Activated CD8-positive, alpha-beta T cell treated with anti-CD3 and anti-CD28 coated beads, Interleukin-2, amount 10 ng/mL, durations not matched to agents 7 days and 5 days (primary cell): ENCODE data around the gene MRPL2. TPM values are rescaled to one million over a fixed set of nuclear protein-coding genes. Genes with fewer than 3 reads are reported as not detected.

Experiments used
- ATAC-seq: fragments of 150-1000 bp; cut with Tn5 transposase; one replicate; pipeline ENCODE4 v1.10.0; 2021; ENCODE audit warnings: moderate library complexity
- CTCF ChIA-PET: fragments of 350-600 bp; sonication (Branson Sonifier 250); formaldehyde crosslinking; loops from one replicate; lab custom pipeline; 2021; ENCODE audit warnings: antibody characterized with exemption; lab: Charles Lee
- POLR2A ChIA-PET: fragments of 350-600 bp; sonication (Branson Sonifier 250); formaldehyde crosslinking; loops from one replicate; lab custom pipeline; 2021; ENCODE audit warnings: antibody characterized with exemption; lab: Charles Lee
- DNase-seq: peaks from one replicate; pipeline ENCODE4 v3.0.0-alpha.2; 2020
- H3K27ac Mint-ChIP-seq: one replicate; pipeline ENCODE4 v1.8.0; 2021; ENCODE audit warnings: mild to moderate bottlenecking, mixed read lengths
- H3K27me3 Mint-ChIP-seq: one replicate; pipeline ENCODE4 v1.8.0; 2021; ENCODE audit warnings: low read depth, mixed read lengths
- H3K36me3 Mint-ChIP-seq: one replicate; pipeline ENCODE4 v1.8.0; 2021; ENCODE audit warnings: low read depth, mixed read lengths
- H3K4me1 Mint-ChIP-seq: one replicate; pipeline ENCODE4 v1.8.0; 2021; ENCODE audit warnings: low read depth, mixed read lengths
- H3K4me3 Mint-ChIP-seq: one replicate; pipeline ENCODE4 v1.8.0; 2021; ENCODE audit warnings: mild to moderate bottlenecking, mixed read lengths
- H3K9me3 Mint-ChIP-seq: one replicate; pipeline ENCODE4 v1.8.0; 2022; ENCODE audit warnings: mixed read lengths; ENCODE audit not compliant: insufficient read depth
- total RNA-seq, 2 experiments: library from RNA; stranded (reverse); gene quantifications; one replicate each; pipeline ENCODE4 v1.2.3, GENCODE V29; 2021

Gene MRPL2
- total RNA-seq, 2 experiments from 2014 or later = 57.5 to 58.7 TPM

- ChIA-PET CTCF (interaction anchor here (1.1 kb wide), 1 partner anchor 9 kb away, joined by 3 read pairs; no protein-coding TSS in a partner anchor), POLR2A (interaction anchor here (0.9 to 2.2 kb wide), 3 partner anchors 37 to 82 kb away, joined by 3 to 11 read pairs (median 4); partner anchors contain the start of genes KLC4, MRPL2 and PEX6)
- DNase-seq (no peak), ATAC-seq (no peak)
- peak overlapping the region; percentile 35 for H3K27ac Mint-ChIP-seq
- peaks cover 52% of the 10 kb centered on the region for H3K4me1 Mint-ChIP-seq
- H3K9me3 Mint-ChIP-seq = no peaks in the 10 kb centered on the region
- H3K4me3 Mint-ChIP-seq = peak overlapping the region; percentile 40
- no peaks in the 10 kb centered on the region for H3K27me3 Mint-ChIP-seq
- peaks cover 49% of the 10 kb centered on the region for H3K36me3 Mint-ChIP-seq
Observed at GRCh38 chr6:43016176-43016942, 42.9 kb downstream of the MRPL2 start.

DNA sequence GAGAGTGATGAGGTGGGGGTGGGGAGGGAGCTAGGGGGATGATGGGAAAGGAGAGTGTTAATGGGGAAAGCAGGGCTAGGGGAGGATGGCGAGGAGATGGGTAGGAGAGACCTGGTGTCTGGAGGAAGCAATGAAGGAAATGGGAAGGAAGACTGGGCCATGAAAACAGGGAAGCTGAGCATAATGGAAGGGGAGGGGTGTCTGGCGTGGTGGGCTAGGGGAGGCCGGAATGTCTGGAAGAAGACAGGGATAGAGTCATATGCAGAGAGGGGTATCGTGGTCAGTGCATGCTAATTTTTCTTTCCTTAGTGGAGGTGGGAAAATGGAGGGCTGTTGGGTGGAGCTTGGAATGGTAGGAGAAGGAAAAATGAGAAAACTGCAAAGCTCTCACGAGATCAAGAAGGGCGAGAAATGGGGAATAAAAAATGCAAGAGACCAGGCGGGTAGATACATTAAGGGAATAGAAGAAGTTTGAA is 44.8 kb downstream of the MRPL2 start:
- POLR2A ChIA-PET = interaction anchor here (0.9 to 4.5 kb wide), 8 partner anchors 13 to 85 kb away, joined by 3 to 22 read pairs (median 4); partner anchors contain the start of genes CNPY3, KLC4, MRPL2 and PEX6
- DNase-seq (no peak), ATAC-seq (no peak)
- Mint-ChIP-seq H3K4me1 (peaks cover 43% of the 10 kb centered on the region), H3K27me3 (no peaks in the 10 kb centered on the region), H3K36me3 (peaks cover 60% of the 10 kb centered on the region), H3K9me3 (no peaks in the 10 kb centered on the region), H3K4me3 (peak overlapping the region; percentile 97), H3K27ac (peak overlapping the region; percentile 90)
- CTCF ChIA-PET = interaction anchor here (0.8 to 3.3 kb wide), 8 partner anchors 10 to 129 kb away, joined by 3 to 24 read pairs (median 3); partner anchors contain the start of genes CUL7 and MRPL2

GRCh38 chr6:43013843-43014433 is 45.3 kb downstream of the MRPL2 start, which contains the start of the genes KLHDC3 and MEA1:
KLHDC3 (plus strand) TSS chr6:43014249; CDS start chr6:43017193, 2,944 bp downstream.
MEA1 (minus strand) TSS chr6:43013946; CDS start chr6:43013813, 133 bp downstream.
- Mint-ChIP-seq H3K27me3 (no peaks in the 10 kb centered on the region), H3K4me1 (peaks cover 43% of the 10 kb centered on the region), H3K36me3 (peaks cover 62% of the 10 kb centered on the region), H3K4me3 (peak within 1 kb of the TSS; percentile 97), H3K27ac (peak within 1 kb of the TSS; percentile 90), H3K9me3 (no peaks in the 10 kb centered on the region)
- ATAC-seq = peak; percentile 95
- DNase-seq = peak; percentile 100
- POLR2A ChIA-PET = interaction anchor here (0.9 to 4.5 kb wide), 10 partner anchors 8 to 85 kb away, joined by 3 to 22 read pairs (median 4); partner anchors contain the start of genes CNPY3, KLC4, MRPL2 and PEX6
- CTCF ChIA-PET = interaction anchor here (0.8 to 3.3 kb wide), 8 partner anchors 11 to 130 kb away, joined by 3 to 24 read pairs (median 3); partner anchors contain the start of genes CUL7 and MRPL2

GRCh38 chr6:43013097-43013842 is 46.0 kb downstream of the MRPL2 start:
- Mint-ChIP-seq H3K27me3 (no peaks in the 10 kb centered on the region), H3K36me3 (peaks cover 63% of the 10 kb centered on the region), H3K9me3 (no peaks in the 10 kb centered on the region), H3K4me3 (peak overlapping the region; percentile 97), H3K4me1 (peaks cover 43% of the 10 kb centered on the region), H3K27ac (peak overlapping the region; percentile 90)
- CTCF ChIA-PET = interaction anchor here (1.0 to 3.3 kb wide), 8 partner anchors 12 to 130 kb away, joined by 3 to 24 read pairs (median 4); partner anchors contain the start of genes CNPY3, MRPL2 and PEX6
- DNase-seq = no peak
- ATAC-seq = no peak
- POLR2A ChIA-PET = interaction anchor here (0.6 to 4.5 kb wide), 11 partner anchors 9 to 131 kb away, joined by 3 to 22 read pairs (median 4); partner anchors contain the start of genes CNPY3, KLC4, MRPL2 and PEX6

DNA sequence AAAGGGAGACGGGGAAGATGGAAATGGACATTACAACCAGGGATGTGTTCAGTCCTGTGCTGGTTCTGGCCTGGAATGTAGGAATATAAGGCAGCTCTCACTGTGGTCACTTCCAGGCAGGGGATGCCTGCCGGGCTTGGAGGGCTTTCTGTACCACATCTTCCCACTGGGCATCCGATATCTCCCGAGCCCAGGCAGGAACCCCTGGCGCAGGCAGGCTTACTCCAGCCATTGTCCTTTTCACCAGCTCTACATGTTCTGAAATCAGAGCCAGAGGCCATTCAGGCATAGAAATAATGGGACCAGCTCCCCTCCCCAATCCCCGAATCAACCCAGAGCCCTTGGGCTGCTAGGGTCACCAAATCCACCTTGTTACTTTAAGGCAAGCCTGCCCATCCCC is 46.9 kb downstream of the MRPL2 start:
- DNase-seq = no peak
- Mint-ChIP-seq H3K36me3 (peaks cover 63% of the 10 kb centered on the region), H3K27me3 (no peaks in the 10 kb centered on the region), H3K4me1 (peaks cover 43% of the 10 kb centered on the region), H3K4me3 (peak overlapping the region; percentile 97), H3K9me3 (no peaks in the 10 kb centered on the region), H3K27ac (no peak overlapping the region)
- CTCF ChIA-PET = interaction anchor here (0.8 to 3.3 kb wide), 6 partner anchors 34 to 448 kb away, joined by 3 to 24 read pairs (median 4); partner anchors contain the start of genes CNPY3 and PEX6
- no peak for ATAC-seq
- POLR2A ChIA-PET = interaction anchor here (0.7 to 4.5 kb wide), 3 partner anchors 28 to 40 kb away, joined by 3 to 22 read pairs (median 12); partner anchors contain the start of genes PEX6 and PPP2R5D

DNA sequence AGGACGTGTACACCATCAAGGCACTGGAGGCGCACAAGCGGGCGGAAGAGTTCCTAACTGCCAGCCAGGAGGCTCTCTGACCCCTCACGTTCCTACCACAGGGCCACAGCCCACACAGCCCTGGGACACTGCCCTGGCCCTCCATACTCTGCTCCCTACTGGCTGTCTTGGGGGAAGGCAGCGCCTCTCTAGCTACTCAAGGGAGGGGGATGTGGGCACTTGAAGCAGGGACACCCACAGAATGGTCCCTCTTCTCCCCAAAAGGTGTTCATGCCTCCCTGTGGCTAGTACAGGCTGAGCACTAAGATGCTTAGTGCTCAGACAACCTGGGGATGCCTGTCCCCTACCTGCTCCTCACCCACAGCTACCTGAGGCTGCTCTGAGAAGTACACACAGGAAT is 48.0 kb downstream of the MRPL2 start:
- ChIA-PET POLR2A (interaction anchor here (1.1 to 4.5 kb wide), 6 partner anchors 19 to 133 kb away, joined by 3 to 22 read pairs (median 3); partner anchors contain the start of genes PEX6 and PPP2R5D), CTCF (interaction anchor here (0.7 to 8.7 kb wide), 2 partner anchors 83 to 132 kb away, joined by 3 to 61 read pairs; no protein-coding TSS in a partner anchor)
- peaks cover 36% of the 10 kb centered on the region for H3K4me1 Mint-ChIP-seq
- DNase-seq (no peak), ATAC-seq (no peak)
- H3K9me3 Mint-ChIP-seq = no peaks in the 10 kb centered on the region
- H3K27ac Mint-ChIP-seq = no peak overlapping the region
- no peaks in the 10 kb centered on the region for H3K27me3 Mint-ChIP-seq
- no peak overlapping the region for H3K4me3 Mint-ChIP-seq
- peaks cover 65% of the 10 kb centered on the region for H3K36me3 Mint-ChIP-seq

GRCh38 chr6:43009124-43009523 is 50.1 kb downstream of the MRPL2 start:
- H3K27ac Mint-ChIP-seq = peak overlapping the region; percentile 45
- CTCF ChIA-PET = interaction anchor here (1.4 to 8.7 kb wide), 2 partner anchors 21 to 134 kb away, joined by 4 to 61 read pairs; no protein-coding TSS in a partner anchor
- H3K9me3 Mint-ChIP-seq = no peaks in the 10 kb centered on the region
- ATAC-seq (no peak), DNase-seq (peak; percentile 61)
- POLR2A ChIA-PET = interaction anchor here (1.0 kb wide), 1 partner anchor 25 kb away, joined by 3 read pairs; the partner anchor contains the start of gene PPP2R5D
- peaks cover 67% of the 10 kb centered on the region for H3K36me3 Mint-ChIP-seq
- H3K27me3 Mint-ChIP-seq = no peaks in the 10 kb centered on the region
- peaks cover 21% of the 10 kb centered on the region for H3K4me1 Mint-ChIP-seq
- H3K4me3 Mint-ChIP-seq = no peak overlapping the region

DNA sequence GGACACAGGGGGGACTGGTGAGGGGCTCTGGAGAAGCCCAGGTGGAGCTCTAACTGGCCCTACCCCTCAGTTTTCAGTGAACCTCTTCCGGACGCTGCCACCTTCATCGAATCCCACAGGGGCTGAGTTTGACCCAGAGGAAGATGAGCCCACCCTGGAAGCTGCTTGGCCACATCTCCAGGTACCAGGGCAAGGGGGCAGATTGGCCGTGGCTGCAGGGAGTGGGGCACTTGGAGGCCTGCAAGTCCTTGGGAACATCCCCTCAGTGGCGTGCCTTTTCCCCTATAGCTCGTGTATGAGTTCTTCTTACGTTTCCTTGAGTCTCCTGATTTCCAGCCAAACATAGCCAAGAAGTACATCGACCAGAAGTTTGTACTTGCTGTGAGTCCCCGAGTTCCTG is 52.1 kb downstream of the MRPL2 start:
- CTCF ChIA-PET = interaction anchor here (8.7 kb wide), 1 partner anchor 136 kb away, joined by 61 read pairs; no protein-coding TSS in a partner anchor
- Mint-ChIP-seq H3K27ac (no peak overlapping the region), H3K9me3 (no peaks in the 10 kb centered on the region)

DNA sequence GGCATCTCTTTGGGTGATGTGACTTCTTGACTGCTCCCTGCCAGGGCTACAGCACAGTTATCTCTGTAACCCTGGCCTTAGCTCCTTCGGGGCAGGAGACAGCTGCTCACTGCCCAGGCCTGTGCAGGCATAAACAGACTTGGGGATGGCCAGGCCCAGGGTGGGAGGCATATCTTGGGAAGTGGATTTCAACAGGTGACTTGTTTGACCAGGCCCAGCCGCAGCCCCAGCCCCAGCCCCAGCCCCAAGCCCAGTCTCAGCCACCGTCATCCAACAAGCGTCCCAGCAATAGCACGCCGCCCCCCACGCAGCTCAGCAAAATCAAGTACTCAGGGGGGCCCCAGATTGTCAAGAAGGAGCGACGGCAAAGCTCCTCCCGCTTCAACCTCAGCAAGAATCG is 53.0 kb downstream of the MRPL2 start:
- DNase-seq = no peak
- Mint-ChIP-seq H3K4me1 (no peaks in the 10 kb centered on the region), H3K9me3 (no peaks in the 10 kb centered on the region), H3K4me3 (no peak overlapping the region), H3K27me3 (no peaks in the 10 kb centered on the region), H3K36me3 (peaks cover 47% of the 10 kb centered on the region), H3K27ac (no peak overlapping the region)
- ChIA-PET CTCF (interaction anchor here (0.8 to 8.7 kb wide), 2 partner anchors 22 to 137 kb away, joined by 4 to 61 read pairs; partner anchors contain the start of gene PPP2R5D), POLR2A (interaction anchor here (0.6 to 1.4 kb wide), 2 partner anchors 22 to 116 kb away, joined by 3 read pairs; partner anchors contain the start of gene PPP2R5D)
- no peak for ATAC-seq

More for the DNA sequence above, 52.1 kb downstream of the MRPL2 start:
- Mint-ChIP-seq H3K4me1 (peaks cover 6% of the 10 kb centered on the region), H3K27me3 (no peaks in the 10 kb centered on the region), H3K4me3 (no peak overlapping the region), H3K36me3 (peaks cover 53% of the 10 kb centered on the region)
- ATAC-seq (no peak), DNase-seq (no peak)
- POLR2A ChIA-PET = no interaction called here

GRCh38 chr6:43005844-43006243 is 53.4 kb downstream of the MRPL2 start:
- Mint-ChIP-seq H3K4me1 (no peaks in the 10 kb centered on the region), H3K27ac (no peak overlapping the region), H3K9me3 (no peaks in the 10 kb centered on the region), H3K27me3 (no peaks in the 10 kb centered on the region), H3K36me3 (peaks cover 43% of the 10 kb centered on the region), H3K4me3 (no peak overlapping the region)
- POLR2A ChIA-PET = interaction anchor here (0.6 to 1.4 kb wide), 2 partner anchors 21 to 116 kb away, joined by 3 read pairs; partner anchors contain the start of gene PPP2R5D
- DNase-seq = no peak
- CTCF ChIA-PET = interaction anchor here (0.8 to 8.7 kb wide), 2 partner anchors 22 to 137 kb away, joined by 4 to 61 read pairs; partner anchors contain the start of gene PPP2R5D
- ATAC-seq = no peak
